Measurements from ENCODE around the gene HSPA12A.
A peak's percentile ranks its signal among the peaks of the same experiment; 100 is the strongest.

HSPA12A gene

GRCh38 chr10:116669832-116670644 lies 72.3 kb downstream of the HSPA12A start:
- peak in 3 of 56 donors; percentile 11 to 41 (median 16) for DNase-seq

- DNase-seq = no peak
Measured at GRCh38 chr10:116669080-116669479, 73.3 kb downstream of the HSPA12A start.

- DNase-seq = no peak
Measured at GRCh38 chr10:116668446-116668845, 73.9 kb downstream of the HSPA12A start.

- no peak for DNase-seq
Measured at GRCh38 chr10:116668018-116668417, 74.3 kb downstream of the HSPA12A start.

- no peak for DNase-seq
Measured at GRCh38 chr10:116667484-116667883, 74.9 kb downstream of the HSPA12A start.

GRCh38 chr10:116665541-116666125 lies 76.7 kb downstream of the HSPA12A start:
- DNase-seq = peak in 3 of 56 donors; percentile 8 to 34 (median 33)

- no peak for DNase-seq
Measured at GRCh38 chr10:116664631-116665030, 77.7 kb downstream of the HSPA12A start.

GRCh38 chr10:116663342-116663741 lies 79.0 kb downstream of the HSPA12A start:
- no peak for DNase-seq

GRCh38 chr10:116660860-116661259 lies 81.5 kb downstream of the HSPA12A start:
- DNase-seq = no peak

GRCh38 chr10:116659049-116659670 lies 83.2 kb downstream of the HSPA12A start:
- no peak for DNase-seq

- no peak for DNase-seq
Measured at GRCh38 chr10:116657863-116658551, 84.4 kb downstream of the HSPA12A start.

- no peak for DNase-seq
Measured at GRCh38 chr10:116656044-116656443, 86.3 kb downstream of the HSPA12A start.

- DNase-seq = no peak
Measured at GRCh38 chr10:116655568-116655967, 86.8 kb downstream of the HSPA12A start.

- no peak for DNase-seq
Measured at GRCh38 chr10:116654816-116655215, 87.5 kb downstream of the HSPA12A start.

- no peak for DNase-seq
Measured at GRCh38 chr10:116653885-116654284, 88.5 kb downstream of the HSPA12A start.

GRCh38 chr10:116648903-116649302 lies 93.5 kb downstream of the HSPA12A start:
- no peak for DNase-seq

GRCh38 chr10:116646502-116646901 lies 95.9 kb downstream of the HSPA12A start:
- DNase-seq = no peak

- no peak for DNase-seq
Measured at GRCh38 chr10:116637830-116638229, 104.5 kb downstream of the HSPA12A start.

- no peak for DNase-seq
Measured at GRCh38 chr10:116636976-116637375, 105.4 kb downstream of the HSPA12A start.

- no peak for DNase-seq
Measured at GRCh38 chr10:116636385-116636784, 106.0 kb downstream of the HSPA12A start.

- DNase-seq = no peak
Measured at GRCh38 chr10:116634126-116634975, 108.0 kb downstream of the HSPA12A start.
